IMR-90 (cell line): ENCODE data around the gene SGPL1. TPM values are rescaled to one million over a fixed set of nuclear protein-coding genes. Genes with fewer than 3 reads are reported as not detected.

Experiments used
- ATAC-seq: fragments of 200-7000 bp; cut with Tn5 transposase; 2 replicates; pipeline ENCODE4 v1.9.1; 2020; ENCODE audit warnings: low read depth, mild to moderate bottlenecking, moderate library complexity
- BruUV-seq: library from RNA; stranded (reverse); fragments of 400-500 nt; replicated peaks from 2 replicates; lab custom pipeline; 2021; lab: Mats Ljungman, UMichigan
- CTCF ChIA-PET: fragments of 300-600 bp; formaldehyde crosslinking; extraction: SDS; loops from one replicate; lab custom pipeline; 2021; ENCODE audit warnings: antibody characterized with exemption; lab: Yijun Ruan, JAX
- POLR2A ChIA-PET: fragments of 300-600 bp; sonication (Branson Sonifier 250); formaldehyde crosslinking; loops from one replicate; lab custom pipeline; 2022; ENCODE audit warnings: antibody characterized with exemption; ENCODE audit not compliant: unreplicated experiment; lab: Charles Lee
- DNase-seq: peaks from one replicate; pipeline ENCODE4 v3.0.0; 2013
- H2AFZ ChIP-seq: replicated peaks from 2 replicates; pipeline ENCODE3; 2013; ENCODE audit warnings: low read length, mild to moderate bottlenecking; ENCODE audit not compliant: poor library complexity
- H2AK5ac ChIP-seq: 2 replicates; pipeline ENCODE4 v1.6.1; 2013; ENCODE audit warnings: low read depth, low read length, inconsistent platforms
- H2AK9ac ChIP-seq: replicated peaks from 2 replicates; pipeline ENCODE3; 2013; ENCODE audit warnings: mild to moderate bottlenecking, low read depth, low read length, moderate library complexity; ENCODE audit not compliant: poor library complexity
- H2BK120ac ChIP-seq: 2 replicates; pipeline ENCODE4 v1.6.1; 2013; ENCODE audit warnings: low read depth, low read length, inconsistent platforms
- H2BK15ac ChIP-seq: 3 replicates; pipeline ENCODE4 v1.6.1; 2013; ENCODE audit warnings: low read depth, low read length, inconsistent platforms
- H2BK20ac ChIP-seq: 2 replicates; pipeline ENCODE4 v1.6.1; 2013; ENCODE audit warnings: low read depth, mild to moderate bottlenecking, inconsistent platforms, low read length, moderate library complexity
- H2BK5ac ChIP-seq: 2 replicates; pipeline ENCODE4 v1.6.1; 2013; ENCODE audit warnings: mild to moderate bottlenecking, low read depth, low read length, inconsistent platforms; ENCODE audit not compliant: poor library complexity, severe bottlenecking
- H3K14ac ChIP-seq: replicated peaks from 2 replicates; pipeline ENCODE4 v1.6.1; 2013; ENCODE audit warnings: low read depth, low read length, inconsistent platforms
- H3K18ac ChIP-seq: 2 replicates; pipeline ENCODE4 v1.6.1; 2013; ENCODE audit warnings: low read depth, low read length, control low read depth
- H3K23ac ChIP-seq: 2 replicates; pipeline ENCODE4 v1.6.1; 2013; ENCODE audit warnings: low read depth, low read length, inconsistent platforms
- H3K27ac ChIP-seq: 2 replicates; pipeline ENCODE4 v1.5.1; 2013; ENCODE audit warnings: mild to moderate bottlenecking, control low read depth, low read length; ENCODE audit not compliant: insufficient read depth
- H3K27me3 ChIP-seq: 2 replicates; pipeline ENCODE4 v1.6.1; 2013; ENCODE audit warnings: low read length; ENCODE audit not compliant: control insufficient read depth, insufficient read depth
- H3K36me3 ChIP-seq: 2 replicates; pipeline ENCODE4 v1.6.1; 2013; ENCODE audit warnings: low read length, mixed read lengths; ENCODE audit not compliant: control insufficient read depth, insufficient read depth
- H3K4ac ChIP-seq: 2 replicates; pipeline ENCODE4 v1.6.1; 2013; ENCODE audit warnings: low read depth, low read length, inconsistent platforms
- H3K4me1 ChIP-seq: 2 replicates; pipeline ENCODE4 v1.6.1; 2013; ENCODE audit warnings: low read length, mixed read lengths; ENCODE audit not compliant: control insufficient read depth, insufficient read depth
- H3K4me2 ChIP-seq: 2 replicates; pipeline ENCODE4 v1.6.1; 2013; ENCODE audit warnings: low read depth, mild to moderate bottlenecking, control low read depth, low read length, moderate library complexity
- H3K4me3 ChIP-seq: 2 replicates; pipeline ENCODE4 v1.5.1; 2013; ENCODE audit warnings: low read depth, mild to moderate bottlenecking, control low read depth, low read length, moderate library complexity; ENCODE audit not compliant: insufficient read depth
- H3K56ac ChIP-seq: 2 replicates; pipeline ENCODE4 v1.6.1; 2013; ENCODE audit warnings: low read length, inconsistent platforms; ENCODE audit not compliant: insufficient read depth; ENCODE audit errors: extremely low read depth
- H3K79me1 ChIP-seq, 2 experiments: 2 replicates each; pipeline ENCODE4 v1.6.1; 2013; ENCODE audit warnings: low read length in 2 of 2, inconsistent platforms in 1 of 2, low read depth in 1 of 2
- H3K9ac ChIP-seq: 2 replicates; pipeline ENCODE4 v1.6.1; 2013; ENCODE audit warnings: low read depth, low read length, control low read depth
- H3K9me1 ChIP-seq: 2 replicates; pipeline ENCODE4 v1.6.1; 2013; ENCODE audit warnings: low read length, inconsistent platforms; ENCODE audit not compliant: insufficient read depth
- H3K9me3 ChIP-seq: 2 replicates; pipeline ENCODE4 v1.6.1; 2013; ENCODE audit warnings: low read length; ENCODE audit not compliant: control insufficient read depth, insufficient read depth
- H4K20me1 ChIP-seq: 2 replicates; pipeline ENCODE4 v1.6.1; 2013; ENCODE audit warnings: low read length, inconsistent platforms; ENCODE audit not compliant: insufficient read depth
- H4K5ac ChIP-seq: 2 replicates; pipeline ENCODE4 v1.6.1; 2013; ENCODE audit warnings: mild to moderate bottlenecking, low read depth, low read length, control low read depth
- H4K8ac ChIP-seq, 2 experiments: 2 replicates each; pipeline ENCODE4 v1.6.1; 2013; ENCODE audit warnings: low read depth in 2 of 2, low read length in 2 of 2, control low read depth in 1 of 2, inconsistent platforms in 1 of 2
- H4K91ac ChIP-seq: 2 replicates; pipeline ENCODE4 v1.6.1; 2013; ENCODE audit warnings: low read depth, low read length, inconsistent platforms; ENCODE audit not compliant: insufficient read depth
- BHLHE40 ChIP-seq: fragments of 150-350 bp; IDR thresholded peaks from 2 replicates; pipeline ENCODE4 v1.6.1; 2016; ENCODE audit warnings: mild to moderate bottlenecking, low read depth, low read length
- CEBPB ChIP-seq: IDR thresholded peaks from 2 replicates; pipeline ENCODE4 v1.6.1; 2012; ENCODE audit warnings: low read depth, low read length, improper control_type of control experiment
- FOS ChIP-seq: fragments of 150-350 bp; IDR thresholded peaks from 2 replicates; pipeline ENCODE4 v1.6.1; 2016; ENCODE audit warnings: low read depth, low read length
- MAFK ChIP-seq: IDR thresholded peaks from 2 replicates; pipeline ENCODE4 v1.6.1; 2012; ENCODE audit warnings: low read depth, low read length, improper control_type of control experiment
- MAZ ChIP-seq: IDR thresholded peaks from 2 replicates; pipeline ENCODE4 v1.6.1; 2012; ENCODE audit warnings: low read depth, mild to moderate bottlenecking, low read length, improper control_type of control experiment, moderate library complexity, borderline replicate concordance
- MXI1 ChIP-seq: IDR thresholded peaks from 2 replicates; pipeline ENCODE4 v1.6.1; 2012; ENCODE audit warnings: low read depth, mild to moderate bottlenecking, low read length, moderate library complexity, borderline replicate concordance
- NFE2L2 ChIP-seq: fragments of 150-350 bp; IDR thresholded peaks from 2 replicates; pipeline ENCODE4 v1.6.1; 2016; ENCODE audit warnings: low read depth, mild to moderate bottlenecking, low read length
- SMC3 ChIP-seq: fragments of 150-350 bp; IDR thresholded peaks from 2 replicates; pipeline ENCODE4 v1.6.1; 2016; ENCODE audit warnings: low read depth, mild to moderate bottlenecking, antibody characterized with exemption, low read length, moderate library complexity
- WGBS, 2 experiments: methylation state at CpG; one replicate each; pipeline versions ENCODE4 v1.1.5 to v1.1.7; 2013; ENCODE audit warnings: missing lambda C conversion rate in 2 of 2; ENCODE audit not compliant: insufficient read length in 1 of 2; ENCODE audit errors: extremely low coverage in 2 of 2; 5-methylcytosine and 5-hydroxymethylcytosine counted together
- dilution Hi-C: fragments of 300-500 bp; cut with HindIII; formaldehyde crosslinking; loops from one replicate; pipeline ENCODE4 v1.14.3; 2018; ENCODE audit warnings: low sequenced_read_pairs; ENCODE audit not compliant: unreplicated experiment
- in situ Hi-C: fragments of 300-500 bp; cut with MboI; formaldehyde crosslinking; loops from 3 replicates; pipeline ENCODE4 v1.14.3; 2019; ENCODE audit warnings: low sequenced_read_pairs, inconsistent platforms, mixed read lengths
- intact Hi-C: fragments of 100-400 bp; cut with micrococcal nuclease; formaldehyde crosslinking; loops from 2 replicates; pipeline ENCODE4 v1.10.0; 2022
- polyA plus RNA-seq, 3 experiments: library from polyadenylated mRNA; depleted of rRNA; stranded (reverse); fragments of >200 nt; gene quantifications; 2 replicates each; pipeline ENCODE4 v1.2.3, GENCODE V29; 2012; ENCODE audit warnings: low replicate concordance in 1 of 3
- total RNA-seq: library from RNA; depleted of rRNA; stranded (reverse); fragments of >200 nt; gene quantifications from 2 replicates; pipeline ENCODE4 v1.2.3, GENCODE V29; 2012
- TF ChIP-seq, protein P1 (sequence below): fragments of 150-350 bp; IDR thresholded peaks from 2 replicates; pipeline ENCODE4 v1.6.1; 2017; ENCODE audit warnings: mild to moderate bottlenecking, antibody characterized with exemption, low read length, low read depth

SGPL1 gene
- total and polyA plus RNA-seq, 2 of the 4 experiments (the other 2 are of a cell fraction) = 12.2 to 26.7 TPM

DNA sequence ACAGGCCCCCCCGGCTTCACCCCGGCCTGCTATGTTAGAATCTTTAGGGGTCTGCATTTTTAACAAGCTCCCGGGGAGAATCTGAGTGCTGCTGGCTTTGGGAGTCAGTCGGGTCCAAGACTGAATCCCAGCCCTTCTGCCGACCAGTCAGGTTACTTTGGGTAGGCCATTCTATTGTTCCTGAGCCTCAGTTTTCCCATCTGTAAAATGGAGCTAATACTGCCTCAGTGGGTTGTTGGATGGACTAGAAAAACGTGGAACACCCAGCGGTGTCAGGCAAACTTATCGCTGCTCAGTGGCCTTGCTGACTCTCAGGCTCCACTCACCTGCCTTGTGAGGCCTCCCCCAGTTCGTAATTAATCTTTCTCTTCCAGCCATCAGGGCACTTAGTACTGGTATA, 42.3 kb upstream of the SGPL1 start:
- Histone ChIP-seq H3K23ac (no peak overlapping the region), H2BK120ac (no peak overlapping the region), H4K91ac (no peak overlapping the region), H4K5ac (no peak overlapping the region), H2BK20ac (no peak overlapping the region), H3K56ac (no peak overlapping the region), H3K4me2 (no peak overlapping the region), H2AK5ac (no peak overlapping the region), H3K79me1 (no peaks in the 10 kb centered on the region), H3K36me3 (no peaks in the 10 kb centered on the region), H3K9ac (no peak overlapping the region), H4K20me1 (no peaks in the 10 kb centered on the region), H3K4me1 (no peaks in the 10 kb centered on the region), H2BK5ac (no peak overlapping the region), H2BK15ac (no peak overlapping the region), H3K27ac (no peak overlapping the region), H3K18ac (no peak overlapping the region), H3K4ac (no peak overlapping the region), H3K14ac (no peak overlapping the region), H3K4me3 (no peak overlapping the region), H3K9me1 (no peaks in the 10 kb centered on the region), H4K8ac (no peak overlapping the region), H3K27me3 (peaks cover 30% of the 10 kb centered on the region), H2AFZ (no peak overlapping the region), H2AK9ac (no peak overlapping the region), H3K9me3 (no peaks in the 10 kb centered on the region)
- TF ChIP-seq MXI1 (no peak), MAZ (no peak), SMC3 (no peak), MAFK (no peak), NFE2L2 (no peak), CEBPB (no peak), BHLHE40 (no peak), FOS (no peak)
- TF ChIP-seq, protein P1, sequence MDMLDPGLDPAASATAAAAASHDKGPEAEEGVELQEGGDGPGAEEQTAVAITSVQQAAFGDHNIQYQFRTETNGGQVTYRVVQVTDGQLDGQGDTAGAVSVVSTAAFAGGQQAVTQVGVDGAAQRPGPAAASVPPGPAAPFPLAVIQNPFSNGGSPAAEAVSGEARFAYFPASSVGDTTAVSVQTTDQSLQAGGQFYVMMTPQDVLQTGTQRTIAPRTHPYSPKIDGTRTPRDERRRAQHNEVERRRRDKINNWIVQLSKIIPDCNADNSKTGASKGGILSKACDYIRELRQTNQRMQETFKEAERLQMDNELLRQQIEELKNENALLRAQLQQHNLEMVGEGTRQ = no peak
- in situ Hi-C loops (no loop called here), intact Hi-C loops (no loop called here), dilution Hi-C loops (no loop called here)
- DNase-seq (no peak), ATAC-seq (no peak)
- POLR2A ChIA-PET = no interaction called here
- WGBS, 2 experiments = 69% methylated on average over 4 of the region's 9 CpGs; no CpG with 5 or more reads in 1 of the 2 experiments
- no TSS peak for BruUV-seq
- CTCF ChIA-PET = no interaction called here
